Dermis blood vessel endothelial cell (primary cell): ENCODE data around the gene SH3PXD2B. TPM values are rescaled to one million over a fixed set of nuclear protein-coding genes. Genes with fewer than 3 reads are reported as not detected.

ENCODE experiments used
- DNase-seq: peaks from one replicate; pipeline ENCODE4 v3.0.0; 2010
- total RNA-seq: library from RNA; depleted of rRNA; stranded (reverse); fragments of >200 nt; gene quantifications from 2 replicates; pipeline ENCODE4 v1.2.3, GENCODE V29; 2014

The SH3PXD2B gene
- total RNA-seq, 1 donor from 2014 or later: 15.0 TPM

DNA sequence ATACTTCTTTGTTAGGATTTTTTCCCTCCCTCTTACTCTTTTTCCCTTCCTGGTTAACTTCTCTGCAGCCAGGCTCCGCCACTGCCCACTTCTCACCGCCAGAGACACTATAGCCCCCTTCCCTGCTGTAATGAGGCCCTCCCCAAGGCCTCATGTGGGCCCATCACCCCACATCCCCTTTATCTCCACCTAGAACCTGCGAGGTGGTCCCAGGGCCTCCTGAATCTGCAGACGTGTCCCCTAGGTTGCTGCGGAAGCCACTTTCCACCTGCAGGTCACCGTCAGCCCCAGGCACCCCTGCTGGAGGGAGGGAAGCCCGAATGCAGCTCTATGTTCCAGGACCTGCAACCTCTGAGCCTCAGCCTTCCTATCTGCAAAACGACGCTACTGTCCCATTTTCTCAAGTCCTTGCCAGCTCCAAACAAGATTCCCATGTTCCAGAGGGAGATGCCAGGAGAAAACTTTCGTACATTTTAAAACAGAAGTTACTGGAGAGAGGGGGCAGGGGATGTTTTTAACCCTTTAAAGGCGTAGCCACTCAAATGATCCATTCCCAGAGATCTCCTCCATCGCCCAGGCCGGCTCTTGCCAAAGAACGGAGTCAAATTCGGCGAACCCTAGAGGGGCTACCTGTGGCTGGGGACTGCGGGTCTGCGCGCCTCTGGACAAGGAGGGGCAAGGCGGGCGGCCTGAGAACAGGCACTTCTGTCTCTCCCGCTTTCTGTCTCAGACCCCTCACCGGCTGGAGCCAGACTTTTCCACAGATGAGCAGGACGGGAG, 929 bp downstream of the SH3PXD2B start:
- DNase-seq: peak; percentile 80

GRCh38 chr5:172452398-172453205, 1.7 kb downstream of the SH3PXD2B start:
- peak; percentile 75 for DNase-seq

DNA sequence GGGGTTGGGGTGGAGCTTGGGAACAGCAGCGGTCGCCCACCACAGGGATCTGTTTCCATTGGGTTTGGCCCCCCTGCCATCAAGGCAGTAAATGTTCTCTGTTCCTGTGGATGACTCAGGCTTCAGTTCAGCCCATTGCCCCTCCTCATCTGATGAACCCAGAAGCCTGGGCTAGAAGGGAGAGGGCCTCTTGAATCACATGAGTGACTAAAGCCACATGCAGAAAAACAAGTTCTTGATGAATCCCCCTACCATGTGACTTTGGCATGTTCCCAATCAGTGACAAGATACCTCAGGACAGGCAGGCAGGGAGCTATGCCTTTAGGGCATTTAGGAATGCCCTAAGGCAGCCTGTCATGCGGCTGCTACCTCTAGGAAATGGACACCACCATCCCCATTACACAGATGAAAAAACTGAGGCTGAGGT, 2.5 kb downstream of the SH3PXD2B start:
- DNase-seq: peak; percentile 76

DNA sequence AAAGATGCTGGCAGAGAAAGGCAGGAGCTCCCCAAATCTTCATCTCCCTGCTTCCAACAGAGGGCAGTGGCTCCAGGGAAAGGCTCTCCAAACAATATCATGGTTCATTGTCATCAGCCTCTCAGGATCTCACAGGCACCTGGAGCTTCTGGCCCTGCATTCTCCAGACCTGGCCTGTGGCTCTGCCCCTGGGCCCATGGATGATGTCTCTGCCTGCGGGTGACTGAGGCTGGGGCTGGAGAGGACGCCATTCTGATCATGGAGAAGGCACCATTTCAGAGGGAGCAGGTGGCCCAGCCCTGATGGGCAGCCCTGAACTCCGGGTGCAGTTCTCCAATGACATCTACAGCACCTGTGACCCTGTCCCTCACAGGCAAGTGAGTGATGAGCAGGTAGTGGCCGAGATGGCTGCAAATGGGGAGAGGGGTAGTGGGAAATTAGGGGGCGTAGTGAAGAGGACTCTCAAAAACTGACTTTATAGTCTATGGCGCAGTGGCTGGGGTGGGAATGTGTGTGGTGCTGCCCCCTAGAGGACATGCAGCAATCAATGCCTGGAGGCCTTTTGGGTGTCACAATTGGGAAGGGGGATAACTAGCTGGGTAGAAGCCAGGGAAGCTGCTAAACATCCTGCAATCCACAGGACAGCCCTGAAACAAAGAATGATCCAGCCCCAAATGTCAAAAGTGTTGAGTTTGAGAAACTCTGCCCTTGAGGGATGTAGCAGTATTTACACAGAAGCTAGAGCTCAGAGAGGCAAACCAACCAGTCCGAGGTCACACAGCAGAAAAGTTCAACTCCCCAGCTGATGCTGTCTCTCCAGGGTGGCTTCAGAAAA, 3.2 kb downstream of the SH3PXD2B start:
- peak; percentile 65 for DNase-seq

DNA sequence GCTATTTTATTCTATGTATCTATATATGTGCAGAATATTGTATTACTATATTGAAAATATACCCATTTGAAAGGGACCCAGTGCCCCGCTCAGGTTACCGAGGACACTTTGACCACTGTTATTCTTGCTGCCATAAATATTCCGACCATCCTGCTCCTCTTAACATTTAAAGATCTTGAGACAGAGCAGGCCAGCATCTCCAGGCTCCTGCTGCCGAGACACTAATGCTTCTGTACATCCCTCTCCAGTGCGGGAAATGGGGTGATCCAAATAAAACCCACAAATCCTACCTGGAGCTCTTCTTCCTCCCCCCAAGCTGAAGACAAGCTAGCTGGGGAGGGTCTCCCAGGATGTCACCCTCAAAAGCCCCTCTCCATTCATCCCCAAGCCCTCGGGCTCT, 3.9 kb downstream of the SH3PXD2B start:
- no peak for DNase-seq

- no peak for DNase-seq
Measured at GRCh38 chr5:172448999-172449398, 5.3 kb downstream of the SH3PXD2B start.

GRCh38 chr5:172447646-172448365, 6.5 kb downstream of the SH3PXD2B start:
- no peak for DNase-seq

- peak; percentile 80 for DNase-seq
Measured at GRCh38 chr5:172446336-172447051, 7.8 kb downstream of the SH3PXD2B start.

- DNase-seq: no peak
Measured at GRCh38 chr5:172445866-172446265, 8.5 kb downstream of the SH3PXD2B start.

DNA sequence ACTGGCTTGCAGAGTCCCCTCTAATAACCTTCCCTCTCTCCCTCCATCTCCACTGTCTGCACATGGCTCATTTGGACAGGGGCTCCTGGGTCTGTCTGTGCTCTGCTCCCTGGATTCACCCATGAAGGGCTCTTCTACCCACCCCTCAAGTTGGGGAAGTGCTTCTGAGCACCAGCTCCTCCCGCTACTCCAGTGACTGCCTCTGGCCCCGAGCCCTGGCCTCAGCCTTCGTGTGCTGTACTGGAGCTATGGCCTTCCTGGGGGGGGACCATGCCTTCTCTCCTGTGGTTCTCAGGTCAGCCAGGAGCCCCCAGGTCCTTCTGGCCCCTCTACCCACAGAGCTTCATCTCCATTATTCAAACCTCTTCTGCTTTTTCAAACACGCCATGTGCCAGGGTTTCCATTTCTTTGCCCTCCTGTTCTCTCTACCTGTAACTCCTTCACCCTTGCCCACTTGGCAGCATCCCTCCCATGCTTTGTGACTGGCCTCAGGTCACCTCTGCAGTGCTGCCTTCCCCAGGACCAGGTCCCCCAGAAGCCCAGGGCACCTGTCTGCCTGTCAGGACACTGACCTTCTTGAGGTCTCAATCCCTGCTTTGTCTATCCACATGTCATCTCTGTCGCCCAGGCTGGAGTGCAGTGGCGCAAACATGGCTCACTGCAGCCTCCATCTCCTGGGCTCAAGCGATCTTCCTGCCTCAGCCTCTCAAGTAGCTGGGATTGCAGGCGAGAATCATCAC, 9.5 kb downstream of the SH3PXD2B start:
- DNase-seq: no peak

DNA sequence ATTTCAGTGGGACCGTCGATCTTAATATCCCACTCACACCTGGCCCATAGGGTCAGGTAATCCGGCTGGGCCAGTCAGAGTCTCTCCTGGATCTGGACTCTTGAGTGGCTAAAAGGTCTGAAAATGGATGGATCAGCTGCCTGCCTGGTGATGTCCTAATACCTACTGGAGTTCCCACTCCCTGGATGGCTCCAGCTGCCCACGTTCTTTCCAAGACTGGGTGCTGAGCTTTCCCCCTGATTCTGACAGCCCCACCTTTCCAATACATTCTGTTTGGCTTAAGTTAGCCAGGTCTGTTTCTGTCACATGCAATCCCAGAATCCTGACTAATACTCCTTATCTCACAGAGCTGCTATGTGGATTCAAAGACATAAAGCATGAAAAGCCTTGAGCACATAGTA, 10.2 kb downstream of the SH3PXD2B start:
- peak; percentile 30 for DNase-seq

DNA sequence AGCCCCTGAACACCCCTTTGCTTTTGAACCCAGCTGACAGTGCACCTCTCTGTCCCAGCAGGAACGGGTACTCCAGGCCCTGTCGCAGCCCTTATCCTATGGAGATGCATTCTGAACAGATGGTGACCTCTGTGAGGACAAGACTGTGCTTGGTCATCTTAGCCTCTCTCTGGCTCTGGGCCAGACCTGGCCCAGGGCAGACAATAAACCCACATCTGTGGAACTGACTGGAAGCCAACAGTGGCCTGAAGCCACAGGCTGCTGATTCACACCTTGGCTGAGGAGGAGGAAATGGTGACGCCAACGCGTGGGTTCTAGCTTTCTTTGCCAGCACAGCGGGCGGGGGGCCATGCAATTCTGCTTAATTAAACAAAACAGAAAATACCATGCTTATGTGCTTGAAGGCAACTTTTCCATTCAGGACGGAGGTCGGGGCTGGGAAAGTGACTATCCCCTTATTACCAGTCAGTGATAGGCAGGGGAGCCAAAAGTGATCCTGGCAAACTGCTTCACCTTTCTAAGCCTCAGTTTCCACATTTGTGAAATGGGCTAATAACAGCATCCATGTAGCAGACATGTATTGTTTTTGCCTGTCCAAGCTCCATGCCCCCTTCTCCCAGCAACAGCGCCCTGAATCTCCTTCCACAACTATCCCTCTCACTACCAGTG, 10.8 kb downstream of the SH3PXD2B start:
- peak; percentile 98 for DNase-seq

GRCh38 chr5:172442592-172442991, 11.7 kb downstream of the SH3PXD2B start:
- no peak for DNase-seq

DNA sequence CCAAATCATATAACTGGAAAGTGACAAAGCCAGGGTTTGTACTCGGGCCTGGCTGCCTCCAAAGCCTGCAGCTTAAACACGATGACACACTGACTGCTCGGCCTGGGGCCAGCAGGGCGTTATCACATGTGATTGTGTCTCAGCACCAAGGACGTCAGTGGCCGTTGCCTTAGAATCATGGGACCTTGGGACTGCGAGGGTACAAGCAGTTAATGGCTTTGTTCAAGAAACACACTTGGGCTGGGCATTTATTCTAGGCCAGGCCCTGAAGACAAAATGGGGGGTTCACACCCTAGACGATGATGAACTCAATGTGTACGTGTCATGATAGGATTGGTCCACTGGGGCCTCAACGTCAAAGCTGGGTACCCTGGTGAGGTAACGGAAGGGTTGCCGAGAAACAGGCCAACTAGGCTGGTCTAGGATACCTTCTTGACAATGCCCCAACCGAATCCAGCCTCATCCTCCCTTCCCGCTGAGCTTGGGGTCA, 13.0 kb downstream of the SH3PXD2B start:
- DNase-seq: no peak

DNA sequence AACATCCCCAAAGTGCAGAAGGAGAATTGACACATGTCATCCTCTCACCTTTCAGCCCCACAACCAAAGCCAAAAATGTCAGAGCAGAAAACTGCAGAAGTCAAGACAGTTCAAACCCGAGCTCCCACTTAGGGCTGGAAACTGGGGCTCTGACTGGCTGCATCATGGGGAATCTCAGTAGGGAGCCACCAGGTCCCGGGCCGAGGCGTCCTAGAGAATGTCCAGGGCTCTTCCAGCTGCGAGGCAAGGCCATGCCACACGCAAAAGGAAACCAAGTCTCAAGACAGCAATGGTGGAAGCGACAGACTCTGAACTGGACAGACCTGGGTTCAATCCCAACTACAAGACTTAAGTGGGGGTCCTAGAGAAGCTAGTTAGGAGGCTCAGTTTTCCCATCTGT, 13.8 kb downstream of the SH3PXD2B start:
- no peak for DNase-seq

- DNase-seq: no peak
Measured at GRCh38 chr5:172439785-172440477, 14.4 kb downstream of the SH3PXD2B start.

DNA sequence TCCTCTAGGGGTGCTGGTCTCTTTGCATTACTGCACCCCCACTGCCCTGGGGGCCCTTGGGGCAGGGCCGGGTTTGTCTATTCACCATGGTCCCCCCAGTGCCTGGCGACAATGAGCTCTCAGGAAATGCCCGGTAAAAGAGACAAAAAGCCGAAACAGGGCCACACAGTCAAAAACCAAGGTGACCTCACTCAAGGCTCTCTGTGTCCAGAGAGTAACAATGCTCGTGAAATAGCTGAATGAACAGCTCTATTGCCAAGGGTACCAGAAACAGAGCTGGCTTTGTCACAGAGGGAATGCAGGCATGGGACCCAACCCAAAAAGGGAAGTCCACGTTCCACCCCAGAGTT, 16.0 kb downstream of the SH3PXD2B start:
- no peak for DNase-seq

DNA sequence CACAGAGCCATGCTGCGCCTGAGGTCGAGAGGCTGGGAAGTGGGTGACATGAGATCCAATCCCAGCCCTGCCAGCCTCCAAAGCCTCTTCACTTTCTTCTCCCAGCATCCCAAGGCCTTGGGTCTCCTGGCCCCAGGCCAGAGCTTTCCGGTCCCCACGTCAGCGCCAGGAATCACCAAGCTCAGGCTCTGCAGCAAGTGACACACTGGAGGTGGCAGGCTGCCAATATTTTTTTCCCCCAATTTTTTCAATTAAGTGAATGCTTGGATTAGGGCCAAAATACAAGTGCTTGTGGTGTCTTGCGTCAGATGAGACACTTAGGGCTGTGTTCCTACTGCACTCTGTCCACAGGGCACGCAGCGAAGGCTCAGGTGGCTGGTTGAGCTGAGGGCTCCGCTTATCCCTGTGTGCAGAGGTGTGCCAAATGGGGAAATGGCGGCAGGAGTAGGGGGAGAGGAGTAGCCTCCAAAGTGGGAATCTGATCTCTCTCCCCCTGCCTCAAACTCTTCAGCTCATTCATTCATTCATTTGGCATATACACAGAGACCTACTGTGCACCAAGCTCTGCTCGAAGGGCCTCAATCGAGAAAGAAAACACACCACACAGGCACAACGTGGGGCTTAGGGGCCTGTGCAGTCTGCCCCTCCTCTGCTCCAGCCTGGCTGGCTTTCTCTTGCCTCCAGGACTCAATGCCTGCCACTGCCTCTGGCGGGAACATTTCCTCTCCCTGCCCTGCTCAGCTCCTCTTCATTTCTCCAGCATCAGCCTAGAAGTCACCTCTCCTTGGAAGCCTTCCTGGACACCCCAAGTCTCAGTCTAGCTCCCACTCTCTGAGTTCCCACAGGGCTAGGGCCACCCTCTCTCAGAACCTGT, 16.6 kb downstream of the SH3PXD2B start:
- DNase-seq: peak; percentile 98
